ENCODE measurements around the gene KCNJ13.

Gene KCNJ13

GRCh38 chr2:232815569-232815968, 39.2 kb upstream of the KCNJ13 start:
- H3K79me2 ChIP-seq (ENCODE audit: insufficient read depth, low read length), result no peaks in the 10 kb centered on the region
- H3K9me2 ChIP-seq (ENCODE audit: low read depth, low read length), result no peaks in the 10 kb centered on the region
- H4K20me1 ChIP-seq (ENCODE audit: insufficient read depth, low read length), result no peaks in the 10 kb centered on the region
- no peak overlapping the region for H3K4me3 ChIP-seq (ENCODE audit: low read depth, low read length, poor library complexity, severe bottlenecking)
- no peak overlapping the region for H2AFZ ChIP-seq (ENCODE audit: low read length)
- no peak overlapping the region for H3K4me2 ChIP-seq (ENCODE audit: low read length)
- no peaks in the 10 kb centered on the region for H3K27me3 ChIP-seq (ENCODE audit: insufficient read depth, low read length)
- no peaks in the 10 kb centered on the region for H3K9me3 ChIP-seq (ENCODE audit: low read length)
- no peak overlapping the region for H3K9ac ChIP-seq (ENCODE audit: low read length)
- TF ChIP-seq CTCF (IDR thresholded peaks at IDR 0.05; ENCODE audit: low read length) (no peak), EZH2 (IDR thresholded peaks at IDR 0.05; ENCODE audit: borderline replicate concordance, low read length) (no peak)
- H3K27ac ChIP-seq (ENCODE audit: low read depth, low read length, poor library complexity, severe bottlenecking), result no peak overlapping the region
- no peaks in the 10 kb centered on the region for H3F3A ChIP-seq (ENCODE audit: insufficient read depth, low read length)
- no peaks in the 10 kb centered on the region for H3K4me1 ChIP-seq (ENCODE audit: insufficient read depth, low read length, severe bottlenecking)
- H3K36me3 ChIP-seq (ENCODE audit: insufficient read depth, low read length), result peaks cover 84% of the 10 kb centered on the region

DNA sequence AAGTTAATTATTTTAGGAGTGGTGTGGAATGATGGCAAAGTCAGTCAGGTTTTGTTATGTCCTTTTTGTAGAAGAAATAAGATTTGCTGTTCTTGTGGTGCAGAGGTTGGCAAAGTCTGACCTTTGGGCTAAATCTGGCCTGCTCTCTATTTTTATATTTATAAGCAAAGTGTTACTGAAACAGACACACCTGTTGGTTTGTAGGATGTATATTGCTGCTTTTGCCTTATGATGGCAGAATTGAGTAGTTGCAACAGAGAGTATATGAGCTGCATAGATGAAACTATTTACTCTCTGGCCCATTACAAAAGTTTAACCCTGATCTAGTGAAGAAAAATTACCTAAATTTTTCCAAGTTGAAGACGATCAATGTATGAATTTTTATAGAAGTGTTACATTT, 34.1 kb upstream of the KCNJ13 start:
- Histone ChIP-seq H3K4me3 (ENCODE audit: low read depth, low read length, poor library complexity, severe bottlenecking) (no peak overlapping the region), H4K20me1 (ENCODE audit: insufficient read depth, low read length) (no peaks in the 10 kb centered on the region), H3K4me2 (ENCODE audit: low read length) (no peak overlapping the region), H3K9me2 (ENCODE audit: low read depth, low read length) (no peaks in the 10 kb centered on the region), H3K27me3 (ENCODE audit: insufficient read depth, low read length) (no peaks in the 10 kb centered on the region), H3F3A (ENCODE audit: insufficient read depth, low read length) (no peaks in the 10 kb centered on the region), H3K36me3 (ENCODE audit: insufficient read depth, low read length) (peaks cover 69% of the 10 kb centered on the region), H3K9me3 (ENCODE audit: low read length) (no peaks in the 10 kb centered on the region), H3K4me1 (ENCODE audit: insufficient read depth, low read length, severe bottlenecking) (no peaks in the 10 kb centered on the region), H2AFZ (ENCODE audit: low read length) (no peak overlapping the region), H3K79me2 (ENCODE audit: insufficient read depth, low read length) (no peaks in the 10 kb centered on the region), H3K27ac (ENCODE audit: low read depth, low read length, poor library complexity, severe bottlenecking) (no peak overlapping the region), H3K9ac (ENCODE audit: low read length) (no peak overlapping the region)
- TF ChIP-seq EZH2 (IDR thresholded peaks at IDR 0.05; ENCODE audit: borderline replicate concordance, low read length) (no peak), CTCF (IDR thresholded peaks at IDR 0.05; ENCODE audit: low read length) (no peak)

GRCh38 chr2:232809349-232810124, 33.2 kb upstream of the KCNJ13 start:
- no peaks in the 10 kb centered on the region for H3K9me2 ChIP-seq (ENCODE audit: low read depth, low read length)
- no peaks in the 10 kb centered on the region for H3K4me1 ChIP-seq (ENCODE audit: insufficient read depth, low read length, severe bottlenecking)
- no peak for TF ChIP-seq EZH2 (IDR thresholded peaks at IDR 0.05; ENCODE audit: borderline replicate concordance, low read length)
- peak; percentile 26; the same call in 1 of the 2 replicates for TF ChIP-seq CTCF (IDR thresholded peaks at IDR 0.05; ENCODE audit: low read length)
- no peaks in the 10 kb centered on the region for H3K79me2 ChIP-seq (ENCODE audit: insufficient read depth, low read length)
- no peaks in the 10 kb centered on the region for H3K27me3 ChIP-seq (ENCODE audit: insufficient read depth, low read length)
- H3K36me3 ChIP-seq (ENCODE audit: insufficient read depth, low read length), result peaks cover 62% of the 10 kb centered on the region; the same call in 1 of the 2 replicates
- H3K4me2 ChIP-seq (ENCODE audit: low read length), result no peak overlapping the region
- H3K9me3 ChIP-seq (ENCODE audit: low read length), result no peaks in the 10 kb centered on the region
- H3F3A ChIP-seq (ENCODE audit: insufficient read depth, low read length), result no peaks in the 10 kb centered on the region
- H4K20me1 ChIP-seq (ENCODE audit: insufficient read depth, low read length), result no peaks in the 10 kb centered on the region
- H3K27ac ChIP-seq (ENCODE audit: low read depth, low read length, poor library complexity, severe bottlenecking), result no peak overlapping the region
- no peak overlapping the region for H3K4me3 ChIP-seq (ENCODE audit: low read depth, low read length, poor library complexity, severe bottlenecking)
- H2AFZ ChIP-seq (ENCODE audit: low read length), result no peak overlapping the region
- no peak overlapping the region for H3K9ac ChIP-seq (ENCODE audit: low read length)
